ENCODE measurements around the gene TBKBP1.

GRCh38 chr17:47697906-47698711 is 4.1 kb downstream of the TBKBP1 start:
- TF ChIP-seq CTCF (conservative IDR thresholded peaks at IDR 0.05 in 1 of 2, IDR thresholded peaks at IDR 0.05 in 1 of 2; ENCODE audit: low read depth in 1 of 2, low read length in 2 of 2) (no peak), EZH2 (IDR thresholded peaks at IDR 0.05; ENCODE audit: low read length, missing control alignments) (no peak)

All from fibroblast of lung (primary cell).